NCI-H1048 (cell line): Measurements from ENCODE around the gene PAGE2B.
"Not testable (repeated sequence)": the region's sequence is repeated elsewhere in the genome, so short reads cannot be mapped to it uniquely, and the experiment has no call there.

Experiments
- DNase-seq: peaks from one replicate; lab custom pipeline; 2025; lab: John Stamatoyannopoulos, UW

Gene PAGE2B

DNA sequence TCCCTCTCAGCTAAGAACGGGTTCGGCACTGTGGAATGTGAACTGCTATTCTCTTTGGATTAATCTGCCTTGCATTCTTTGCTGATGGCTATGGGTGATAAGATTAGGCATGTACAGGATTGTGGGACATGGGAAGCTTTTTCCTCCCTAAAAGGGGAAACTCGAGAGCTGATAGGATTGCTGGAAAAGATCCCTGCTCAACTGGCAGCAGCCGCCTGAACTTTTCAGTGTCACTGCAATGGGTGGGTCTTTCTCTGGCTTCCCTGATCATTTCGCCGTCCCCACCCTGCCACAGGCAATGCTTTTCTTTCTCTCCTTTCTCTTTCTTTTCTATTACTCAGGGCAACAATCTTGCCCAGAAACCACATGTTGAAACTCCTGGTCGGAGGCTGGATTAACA lies 34.5 kb downstream of the PAGE2B start:
- no peak for DNase-seq

DNA sequence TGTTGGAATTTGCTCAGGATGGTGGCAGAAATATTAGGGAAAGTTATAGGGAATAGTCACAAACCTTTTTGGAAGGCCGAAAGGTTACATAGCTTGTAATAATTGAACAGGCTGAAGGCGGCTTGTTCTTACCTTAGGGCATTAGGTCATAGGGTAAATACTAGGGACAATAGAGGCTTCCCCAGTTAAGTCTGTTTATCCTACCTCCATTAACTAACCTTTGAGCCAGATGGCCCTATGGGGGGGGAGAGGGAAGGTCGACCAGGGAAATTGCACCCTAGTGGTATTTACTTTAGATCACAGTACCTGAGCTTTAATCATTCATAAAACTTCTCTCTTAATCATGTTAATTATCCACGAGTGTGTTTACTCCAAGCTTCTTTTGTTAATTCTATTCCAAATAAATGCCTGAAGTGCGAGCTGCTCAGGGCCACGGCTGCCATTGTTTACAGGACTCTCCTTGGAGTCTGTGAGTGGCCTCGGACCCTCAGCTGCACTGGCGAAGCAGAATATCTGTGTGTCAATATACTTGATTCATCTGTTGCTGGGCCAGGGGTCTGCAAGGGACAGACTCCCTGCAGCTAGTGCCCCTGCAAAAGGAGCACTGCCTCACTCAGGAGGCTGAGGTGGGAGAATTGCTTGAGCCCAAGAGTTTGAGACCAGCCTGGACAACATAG lies 36.9 kb downstream of the PAGE2B start:
- DNase-seq = no peak

DNA sequence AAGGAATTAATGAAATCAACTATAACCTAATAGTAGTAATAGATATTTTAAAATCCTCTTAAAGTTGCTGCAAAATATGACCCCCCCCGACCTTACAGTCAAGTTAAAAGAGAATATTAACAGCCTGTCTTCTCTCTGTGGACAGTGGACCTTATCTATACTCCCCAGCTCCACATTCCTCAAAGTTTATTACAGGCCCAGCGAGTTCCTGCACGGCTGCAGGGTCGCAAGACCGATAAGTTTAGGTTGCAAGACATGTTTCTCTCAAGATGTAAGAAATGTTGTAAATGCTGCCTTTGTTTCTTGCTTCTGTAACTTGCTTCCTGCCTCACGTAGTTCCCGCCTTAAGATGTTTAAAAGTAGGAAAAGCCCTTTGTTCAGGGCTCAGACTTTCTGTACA lies 41.8 kb downstream of the PAGE2B start:
- not testable (repeated sequence) for DNase-seq

- DNase-seq = no peak
Observed at GRCh38 chrX:55118574-55118973, 43.7 kb downstream of the PAGE2B start.

GRCh38 chrX:55119271-55119670 lies 44.4 kb downstream of the PAGE2B start:
- DNase-seq = no peak

GRCh38 chrX:55119712-55120111 lies 44.9 kb downstream of the PAGE2B start:
- DNase-seq = no peak

- DNase-seq = no peak
Observed at GRCh38 chrX:55120761-55121358, 46.0 kb downstream of the PAGE2B start.

DNA sequence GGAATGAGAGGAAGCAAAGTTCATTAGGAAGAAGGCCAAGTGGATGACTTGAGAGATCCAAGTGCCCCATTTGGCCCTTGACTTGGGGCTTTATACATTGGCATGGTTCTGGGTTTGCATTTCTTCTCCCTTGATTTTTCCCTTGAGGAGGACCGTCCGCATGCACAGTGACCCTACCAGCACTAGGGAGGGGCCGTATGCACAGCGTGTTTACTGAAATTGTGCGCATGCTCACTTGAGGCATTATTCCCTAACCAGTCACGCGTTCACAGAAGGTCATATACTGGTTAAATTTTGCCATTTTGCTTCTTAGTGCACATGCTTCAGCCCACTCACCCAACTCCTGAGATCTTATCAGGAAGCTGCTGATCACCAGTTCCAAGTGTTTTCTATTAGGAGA lies 49.1 kb downstream of the PAGE2B start:
- no peak for DNase-seq

DNA sequence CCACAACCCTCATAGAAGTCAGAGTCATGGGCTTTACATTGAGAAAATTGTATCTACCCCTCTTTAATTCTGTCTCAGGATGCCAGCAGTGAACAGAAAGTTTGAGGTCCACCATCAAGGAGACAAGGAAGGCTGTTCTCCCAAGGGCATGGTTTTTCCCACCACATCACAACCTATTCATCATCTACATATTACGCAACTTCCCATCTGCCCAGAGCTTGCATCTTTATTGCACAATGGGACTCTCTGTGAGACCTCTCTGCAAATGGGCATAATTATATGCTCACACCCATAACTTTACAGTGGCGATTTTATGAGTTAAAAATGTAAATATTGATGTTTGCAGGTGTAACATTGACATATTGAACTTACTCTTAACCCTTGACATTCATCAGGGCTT lies 52.9 kb downstream of the PAGE2B start:
- DNase-seq = no peak
